GM23248 (cell line): ENCODE measurements around the gene ATP10A. TPM values are rescaled to one million over a fixed set of nuclear protein-coding genes. Genes with fewer than 3 reads are reported as not detected.

Experiments used
- DNase-seq: peaks from one replicate; pipeline ENCODE4 v3.0.0-alpha.2; 2015
- H2AFZ ChIP-seq: fragments of 200-600 bp; sonication (generic); 2 replicates; pipeline ENCODE4 v1.6.1; 2016; ENCODE audit warnings: antibody characterized with exemption
- H3F3A ChIP-seq: fragments of 200-600 bp; sonication (generic); 2 replicates; pipeline ENCODE4 v1.6.1; 2016; ENCODE audit warnings: mild to moderate bottlenecking, antibody characterized with exemption, mixed run types; ENCODE audit not compliant: insufficient read depth
- H3K27ac ChIP-seq: fragments of 200-600 bp; sonication (generic); 2 replicates; pipeline ENCODE4 v1.5.1; 2016; ENCODE audit warnings: mild to moderate bottlenecking
- H3K27me3 ChIP-seq: fragments of 200-600 bp; sonication (generic); replicated peaks from 2 replicates; pipeline ENCODE4 v1.6.1; 2016; ENCODE audit warnings: mild to moderate bottlenecking; ENCODE audit not compliant: insufficient read depth
- H3K36me3 ChIP-seq: fragments of 200-600 bp; sonication (generic); 2 replicates; pipeline ENCODE4 v1.6.1; 2016; ENCODE audit warnings: low read depth, mild to moderate bottlenecking
- H3K4me1 ChIP-seq: fragments of 200-600 bp; sonication (generic); 2 replicates; pipeline ENCODE4 v1.6.1; 2016; ENCODE audit warnings: mild to moderate bottlenecking; ENCODE audit not compliant: insufficient read depth
- H3K4me2 ChIP-seq: fragments of 200-600 bp; sonication (generic); one replicate; pipeline ENCODE4 v1.6.1; 2016; ENCODE audit warnings: mild to moderate bottlenecking; ENCODE audit not compliant: unreplicated experiment
- H3K4me3 ChIP-seq: fragments of 200-600 bp; sonication (generic); 2 replicates; pipeline ENCODE4 v1.5.1; 2016; ENCODE audit warnings: mild to moderate bottlenecking
- H3K79me2 ChIP-seq: fragments of 200-600 bp; sonication (generic); 2 replicates; pipeline ENCODE4 v1.6.1; 2016; ENCODE audit warnings: mild to moderate bottlenecking; ENCODE audit not compliant: insufficient read depth
- H3K9ac ChIP-seq: fragments of 200-600 bp; sonication (generic); 2 replicates; pipeline ENCODE4 v1.6.1; 2016; ENCODE audit warnings: mild to moderate bottlenecking
- H3K9me2 ChIP-seq: fragments of 200-600 bp; sonication (generic); 2 replicates; pipeline ENCODE4 v1.6.1; 2016; ENCODE audit warnings: mixed run types, mild to moderate bottlenecking, moderate library complexity; ENCODE audit not compliant: insufficient read depth
- H3K9me3 ChIP-seq: fragments of 200-600 bp; sonication (generic); one replicate; pipeline ENCODE4 v1.6.1; 2017; ENCODE audit warnings: low read depth
- H4K20me1 ChIP-seq: fragments of 200-600 bp; sonication (generic); 2 replicates; pipeline ENCODE4 v1.6.0; 2016; ENCODE audit not compliant: insufficient read depth
- EZH2 ChIP-seq: fragments of 200-600 bp; sonication (generic); IDR thresholded peaks from 2 replicates; pipeline ENCODE4 v1.6.1; 2018; ENCODE audit warnings: antibody characterized with exemption, mild to moderate bottlenecking; ENCODE audit not compliant: insufficient read depth, poor library complexity, severe bottlenecking
- EZH2phosphoT487 ChIP-seq: fragments of 200-600 bp; sonication (generic); IDR thresholded peaks from 2 replicates; pipeline ENCODE4 v1.6.1; 2018; ENCODE audit warnings: antibody characterized with exemption, moderate library complexity, mild to moderate bottlenecking, low read depth; ENCODE audit not compliant: insufficient read depth
- WGBS, 2 experiments: methylation state at CpG; one replicate each; pipeline ENCODE4 v1.1.6; 2015 to 2017; ENCODE audit warnings: low lambda C conversion rate in 2 of 2, low coverage in 1 of 2; ENCODE audit errors: missing lambda C conversion rate in 2 of 2; 5-methylcytosine and 5-hydroxymethylcytosine counted together
- in situ Hi-C: fragments of 300-500 bp; cut with MboI; formaldehyde crosslinking; loops from 2 replicates; pipeline ENCODE4 v1.15.0; 2020
- polyA plus RNA-seq: library from polyadenylated mRNA; unstranded; fragments of >200 nt; fragmentation: Nextera tagmentation; extraction: Ambion mirVana; gene quantifications from 2 replicates; pipeline ENCODE4 v1.2.1, GENCODE V29; 2016
- total RNA-seq: library from RNA; depleted of rRNA; stranded (reverse); fragments of >200 nt; shearing (Covaris generic); gene quantifications from 2 replicates; pipeline ENCODE4 v1.2.3, GENCODE V29; 2014

The ATP10A gene
- total and polyA plus RNA-seq, 2 experiments from 2014 or later: 20.4 to 64.1 TPM

DNA sequence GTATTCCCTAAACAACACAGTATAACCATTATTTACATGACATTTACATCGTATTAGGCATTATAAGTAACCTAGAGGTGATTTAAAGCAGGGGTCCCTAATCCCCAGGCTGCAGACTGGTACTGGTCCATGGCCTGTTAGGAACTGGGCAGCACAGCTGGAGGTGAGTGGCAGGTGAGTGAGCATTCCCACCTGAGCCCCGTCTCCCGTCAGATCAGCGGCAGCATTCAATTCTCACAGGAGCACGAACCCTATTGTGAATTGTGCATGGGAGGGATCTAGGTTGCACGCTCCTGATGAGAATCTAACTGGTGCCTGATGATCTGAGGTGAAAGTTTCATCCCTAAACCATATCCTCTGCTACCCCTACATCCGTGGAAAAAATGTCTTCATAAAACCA lies 138.2 kb downstream of the ATP10A start:
- H3K4me3 ChIP-seq: no peak overlapping the region
- no peak overlapping the region for H3K27ac ChIP-seq
- H3K79me2 ChIP-seq: no peaks in the 10 kb centered on the region
- no peak overlapping the region for H3K9ac ChIP-seq
- in situ Hi-C loops: no loop called here
- H2AFZ ChIP-seq: no peak overlapping the region
- H3K4me2 ChIP-seq: no peak overlapping the region
- H3K9me3 ChIP-seq: no peaks in the 10 kb centered on the region
- no peaks in the 10 kb centered on the region for H3K9me2 ChIP-seq
- DNase-seq: no peak
- H4K20me1 ChIP-seq: no peaks in the 10 kb centered on the region
- H3K4me1 ChIP-seq: no peaks in the 10 kb centered on the region
- peaks cover 39% of the 10 kb centered on the region for H3K36me3 ChIP-seq
- WGBS, 2 experiments: 94 to 95% methylated on average over 7 of the region's 7 CpGs
- TF ChIP-seq EZH2phosphoT487 (no peak), EZH2 (no peak)
- no peaks in the 10 kb centered on the region for H3K27me3 ChIP-seq
- no peaks in the 10 kb centered on the region for H3F3A ChIP-seq

DNA sequence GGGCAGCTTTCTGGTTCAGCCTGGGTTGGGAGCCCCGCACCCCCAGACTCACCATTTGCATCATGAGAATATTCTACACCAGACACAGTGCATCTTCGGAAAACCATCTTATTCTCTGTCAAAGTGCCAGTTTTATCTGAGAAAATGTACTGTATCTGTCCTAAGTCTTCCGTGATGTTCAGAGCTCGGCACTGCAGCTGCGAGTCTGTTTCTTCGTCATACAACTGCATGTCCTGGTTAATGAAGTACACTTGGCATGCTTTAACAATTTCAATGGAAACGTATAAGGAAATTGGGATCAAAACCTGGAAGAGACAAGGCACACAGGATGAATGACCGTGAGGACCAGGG lies 141.5 kb downstream of the ATP10A start:
- H3K9ac ChIP-seq: no peak overlapping the region
- peaks cover 16% of the 10 kb centered on the region; the same call in 1 of the 2 replicates for H3F3A ChIP-seq
- H3K4me1 ChIP-seq: peaks cover 17% of the 10 kb centered on the region
- H4K20me1 ChIP-seq: no peaks in the 10 kb centered on the region
- H3K4me3 ChIP-seq: no peak overlapping the region
- H3K9me2 ChIP-seq: no peaks in the 10 kb centered on the region
- no peaks in the 10 kb centered on the region for H3K9me3 ChIP-seq
- no peak for DNase-seq
- TF ChIP-seq EZH2 (no peak), EZH2phosphoT487 (no peak)
- no peaks in the 10 kb centered on the region for H3K79me2 ChIP-seq
- no peaks in the 10 kb centered on the region for H3K27me3 ChIP-seq
- WGBS, 2 experiments: 93% methylated on average over 8 of the region's 8 CpGs
- no peak overlapping the region for H3K27ac ChIP-seq
- no peak overlapping the region for H2AFZ ChIP-seq
- peaks cover 39% of the 10 kb centered on the region for H3K36me3 ChIP-seq
- in situ Hi-C loops: no loop called here
- no peak overlapping the region for H3K4me2 ChIP-seq

DNA sequence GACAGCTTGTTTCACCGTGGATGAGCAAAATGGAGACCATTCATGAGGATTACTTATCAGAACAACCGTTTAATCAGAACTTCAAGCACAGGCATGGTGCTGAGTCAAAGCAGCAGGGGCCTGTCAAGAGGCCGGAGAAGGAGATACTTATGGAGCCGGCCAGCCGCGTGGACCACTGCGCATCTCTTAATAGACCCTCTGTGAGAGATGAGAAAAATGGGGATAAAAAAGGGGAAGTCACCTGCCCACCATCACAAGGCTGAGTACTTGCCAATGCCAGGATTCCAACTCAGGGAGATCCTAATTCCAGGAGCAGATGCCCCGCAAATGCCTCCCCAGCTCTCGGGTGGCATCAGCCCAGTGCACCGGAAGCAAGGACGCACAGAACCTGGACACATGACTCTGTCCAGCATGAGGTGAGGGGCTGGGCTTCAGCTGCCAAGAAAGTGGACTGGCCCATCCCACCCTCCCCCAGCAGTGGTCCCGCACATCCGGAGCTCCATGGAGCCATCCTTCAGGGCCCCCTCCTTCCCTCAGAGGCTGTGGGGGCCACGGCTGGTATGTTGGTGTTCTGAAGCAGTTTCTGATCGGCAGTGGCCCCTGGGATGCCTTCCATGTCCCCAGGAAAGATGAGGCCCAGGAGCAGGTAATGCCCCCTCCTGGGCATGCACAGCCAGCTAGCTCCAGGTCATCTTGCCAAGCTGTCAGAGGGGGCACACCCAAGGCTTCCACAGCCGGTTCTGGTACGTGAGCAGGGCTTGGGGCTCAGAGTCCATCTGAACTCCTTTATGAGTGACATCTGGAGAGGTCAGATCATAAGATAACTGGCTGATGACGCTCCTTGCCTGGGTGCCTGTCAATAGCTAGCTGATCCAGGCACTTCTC lies 143.8 kb downstream of the ATP10A start:
- no peak for DNase-seq

GRCh38 chr15:25718597-25718996 lies 144.5 kb downstream of the ATP10A start:
- in situ Hi-C loops: no loop called here
- no peaks in the 10 kb centered on the region for H3K79me2 ChIP-seq
- no peak overlapping the region for H3K4me2 ChIP-seq
- no peak overlapping the region for H3K27ac ChIP-seq
- TF ChIP-seq EZH2: no peak
- TF ChIP-seq EZH2phosphoT487: no peak
- H3K9me2 ChIP-seq: no peaks in the 10 kb centered on the region
- H4K20me1 ChIP-seq: no peaks in the 10 kb centered on the region
- H3K9ac ChIP-seq: no peak overlapping the region
- no peak for DNase-seq
- no peaks in the 10 kb centered on the region for H3K27me3 ChIP-seq
- H3F3A ChIP-seq: peaks cover 16% of the 10 kb centered on the region; the same call in 1 of the 2 replicates
- H2AFZ ChIP-seq: no peak overlapping the region
- 93 to 97% methylated on average over 8 of the region's 8 CpGs for WGBS, 2 experiments
- no peak overlapping the region for H3K4me3 ChIP-seq
- peaks cover 19% of the 10 kb centered on the region for H3K36me3 ChIP-seq
- no peaks in the 10 kb centered on the region for H3K9me3 ChIP-seq
- H3K4me1 ChIP-seq: peaks cover 17% of the 10 kb centered on the region

More for the DNA sequence above, 143.8 kb downstream of the ATP10A start:
- H3K4me2 ChIP-seq: no peak overlapping the region
- H3K9me2 ChIP-seq: no peaks in the 10 kb centered on the region
- no peaks in the 10 kb centered on the region for H3K9me3 ChIP-seq
- no peaks in the 10 kb centered on the region for H3K27me3 ChIP-seq
- H3K9ac ChIP-seq: no peak overlapping the region
- no peak overlapping the region for H3K27ac ChIP-seq
- in situ Hi-C loops: no loop called here
- no peak overlapping the region for H2AFZ ChIP-seq
- WGBS, 2 experiments: 87 to 91% methylated on average over 17 to 18 of the region's 18 CpGs
- H4K20me1 ChIP-seq: no peaks in the 10 kb centered on the region
- H3K79me2 ChIP-seq: no peaks in the 10 kb centered on the region
- peaks cover 16% of the 10 kb centered on the region; the same call in 1 of the 2 replicates for H3F3A ChIP-seq
- H3K4me1 ChIP-seq: peaks cover 17% of the 10 kb centered on the region
- H3K4me3 ChIP-seq: no peak overlapping the region
- TF ChIP-seq EZH2phosphoT487 (no peak), EZH2 (no peak)
- peaks cover 26% of the 10 kb centered on the region for H3K36me3 ChIP-seq
